Measurements from ENCODE around the gene PDK3.
A peak's percentile ranks its signal among the peaks of the same experiment; 100 is the strongest.

The PDK3 gene

GRCh38 chrX:24448762-24449250, 16.3 kb upstream of the PDK3 start:
- no peak for TF ChIP-seq CTCF (conservative IDR thresholded peaks at IDR 0.05; ENCODE audit: control insufficient read depth, insufficient read depth, low read depth, low read length)
- H3K4me3 ChIP-seq (ENCODE audit: control insufficient read depth, low read depth, low read length) = no peak overlapping the region
- no peak for DNase-seq (ENCODE audit: low read depth)

GRCh38 chrX:24463077-24463476, 2.0 kb upstream of the PDK3 start:
- no peak for TF ChIP-seq CTCF (conservative IDR thresholded peaks at IDR 0.05; ENCODE audit: control insufficient read depth, insufficient read depth, low read depth, low read length)
- DNase-seq (ENCODE audit: low read depth) = no peak

GRCh38 chrX:24464498-24464835, 619 bp upstream of the PDK3 start:
- peak overlapping the region; percentile 60 for H3K4me3 ChIP-seq (ENCODE audit: control insufficient read depth, low read depth, low read length)
- no peak for TF ChIP-seq CTCF (conservative IDR thresholded peaks at IDR 0.05; ENCODE audit: control insufficient read depth, insufficient read depth, low read depth, low read length)
- no peak for DNase-seq (ENCODE audit: low read depth)

More at GRCh38 chrX:24463077-24463476, 2.0 kb upstream of the PDK3 start:
- no peak overlapping the region for H3K4me3 ChIP-seq (ENCODE audit: control insufficient read depth, low read depth, low read length)

GRCh38 chrX:24465532-24465865, 413 bp downstream of the PDK3 start:
- no peak for TF ChIP-seq CTCF (conservative IDR thresholded peaks at IDR 0.05; ENCODE audit: control insufficient read depth, insufficient read depth, low read depth, low read length)
- H3K4me3 ChIP-seq (ENCODE audit: control insufficient read depth, low read depth, low read length) = peak overlapping the region; percentile 53
- no peak for DNase-seq (ENCODE audit: low read depth)

GRCh38 chrX:24466025-24466424, 939 bp downstream of the PDK3 start:
- no peak for DNase-seq (ENCODE audit: low read depth)
- TF ChIP-seq CTCF (conservative IDR thresholded peaks at IDR 0.05; ENCODE audit: control insufficient read depth, insufficient read depth, low read depth, low read length) = no peak
- peak overlapping the region; percentile 53 for H3K4me3 ChIP-seq (ENCODE audit: control insufficient read depth, low read depth, low read length)

- no peak overlapping the region for H3K4me3 ChIP-seq (ENCODE audit: control insufficient read depth, low read depth, low read length)
- no peak for TF ChIP-seq CTCF (conservative IDR thresholded peaks at IDR 0.05; ENCODE audit: control insufficient read depth, insufficient read depth, low read depth, low read length)
- no peak for DNase-seq (ENCODE audit: low read depth)
Observed at GRCh38 chrX:24468245-24468644, 3.2 kb downstream of the PDK3 start.

GRCh38 chrX:24471808-24472207, 6.7 kb downstream of the PDK3 start:
- no peak overlapping the region for H3K4me3 ChIP-seq (ENCODE audit: control insufficient read depth, low read depth, low read length)
- DNase-seq (ENCODE audit: low read depth) = no peak
- TF ChIP-seq CTCF (conservative IDR thresholded peaks at IDR 0.05; ENCODE audit: control insufficient read depth, insufficient read depth, low read depth, low read length) = no peak
